Endothelial cell of umbilical vein (primary cell): Measurements from ENCODE around the gene ARHGEF40. TPM values are rescaled to one million over a fixed set of nuclear protein-coding genes. Genes with fewer than 3 reads are reported as not detected.

ENCODE experiments used
- BruUV-seq: library from RNA; stranded (reverse); fragments of 400-500 nt; replicated peaks from 2 replicates; lab custom pipeline; 2021; lab: Mats Ljungman, UMichigan
- CTCF ChIA-PET: fragments of 300-600, 350-600 bp; sonication (Branson Sonifier 250); formaldehyde crosslinking; loops from one replicate; lab custom pipeline; 2021; ENCODE audit warnings: antibody characterized with exemption, inconsistent platforms; lab: Charles Lee
- POLR2A ChIA-PET: fragments of 300-600, 350-600 bp; sonication (Branson Sonifier 250); formaldehyde crosslinking; loops from one replicate; lab custom pipeline; 2021; ENCODE audit warnings: antibody characterized with exemption, inconsistent platforms; lab: Charles Lee
- DNase-seq: peaks from one replicate; pipeline ENCODE4 v3.0.0-alpha.2; 2011; ENCODE audit warnings: low read depth, low spot score
- FAIRE-seq: peaks from 2 replicates; lab custom pipeline; 2011; peaks lifted over from hg19 to GRCh38; lab: Jason Lieb, UNC
- H2AFZ ChIP-seq: 2 replicates; pipeline ENCODE4 v1.6.0; 2012; ENCODE audit warnings: low read depth, low read length, control low read depth, inconsistent platforms
- H3K27ac ChIP-seq: 2 replicates; pipeline ENCODE4 v1.5.1; 2011; ENCODE audit warnings: low read depth, mild to moderate bottlenecking, control low read depth, low read length, moderate library complexity; ENCODE audit not compliant: insufficient read depth
- H3K27me3 ChIP-seq, 2 experiments: 2 replicates each; pipeline versions ENCODE4 v1.6.0 to v1.6.1; 2011; ENCODE audit warnings: low read length in 2 of 2, mixed read lengths in 1 of 2; ENCODE audit not compliant: control insufficient read depth in 2 of 2, insufficient read depth in 2 of 2
- H3K36me3 ChIP-seq, 2 experiments: 2 replicates in 1 of 2; 3 replicates in 1 of 2; pipeline ENCODE4 v1.5.1; 2011; ENCODE audit warnings: low read length in 2 of 2, mild to moderate bottlenecking in 1 of 2, moderate library complexity in 1 of 2; ENCODE audit not compliant: control insufficient read depth in 2 of 2, insufficient read depth in 2 of 2; ENCODE audit errors: extremely low read depth in 1 of 2
- H3K4me1 ChIP-seq: 3 replicates; pipeline ENCODE4 v1.5.1; 2011; ENCODE audit warnings: mild to moderate bottlenecking, low read length; ENCODE audit not compliant: control insufficient read depth, insufficient read depth; ENCODE audit errors: extremely low read depth
- H3K4me2 ChIP-seq: 2 replicates; pipeline ENCODE4 v1.6.1; 2011; ENCODE audit warnings: low read length, control low read depth, mixed read lengths; ENCODE audit not compliant: insufficient read depth
- H3K4me3 ChIP-seq, 3 experiments: fragments of 200-600 bp in 1 of 3; sonication (generic), shearing (Covaris generic) in 1 of 3; replicated peaks in 1 of 3; 2 replicates each; pipeline ENCODE4 v1.5.1; 2011 to 2016; ENCODE audit warnings: control low read depth in 3 of 3, low read length in 3 of 3, mild to moderate bottlenecking in 2 of 3, inconsistent platforms in 1 of 3, low read depth in 1 of 3, moderate library complexity in 1 of 3; ENCODE audit not compliant: insufficient read depth in 1 of 3
- H3K79me2 ChIP-seq: 2 replicates; pipeline ENCODE4 v1.6.0; 2012; ENCODE audit warnings: low read length, inconsistent platforms; ENCODE audit not compliant: control insufficient read depth, insufficient read depth
- H3K9ac ChIP-seq: replicated peaks from 2 replicates; pipeline ENCODE3; 2011; ENCODE audit warnings: low read length, control low read depth; ENCODE audit not compliant: insufficient read depth; ENCODE audit errors: extremely low read depth
- H3K9me1 ChIP-seq: replicated peaks from 3 replicates; pipeline ENCODE4 v1.6.0; 2011; ENCODE audit warnings: mild to moderate bottlenecking, low read length; ENCODE audit not compliant: control insufficient read depth, insufficient read depth; ENCODE audit errors: extremely low read depth
- H3K9me3 ChIP-seq: replicated peaks from 2 replicates; pipeline ENCODE4 v1.5.1; 2012; ENCODE audit warnings: low read length, inconsistent platforms; ENCODE audit not compliant: control insufficient read depth, insufficient read depth
- H4K20me1 ChIP-seq: replicated peaks from 2 replicates; pipeline ENCODE3; 2011; ENCODE audit warnings: mild to moderate bottlenecking, low read length; ENCODE audit not compliant: control insufficient read depth, insufficient read depth; ENCODE audit errors: extremely low read depth
- GATA2 ChIP-seq: IDR thresholded peaks from 2 replicates; pipeline ENCODE4 v1.7.0; 2011; ENCODE audit warnings: low read depth, mild to moderate bottlenecking, moderate library complexity, mixed read lengths, low read length; ENCODE audit not compliant: insufficient read length, insufficient read depth
- dilution Hi-C: fragments of 300-500 bp; cut with MboI; formaldehyde crosslinking; loops from one replicate; pipeline ENCODE4 v1.15.0; 2019; ENCODE audit warnings: low sequenced_read_pairs; ENCODE audit not compliant: extremely low pct_ligation_motif_present
- intact Hi-C: fragments of 100-400 bp; cut with micrococcal nuclease; formaldehyde crosslinking; loops from one replicate; pipeline ENCODE4 v1.10.0; 2022
- polyA plus RNA-seq, 4 experiments: library from polyadenylated mRNA; depleted of rRNA in 3 of 4; stranded (reverse) in 3 of 4; unstranded in 1 of 4; fragments of >200 nt; gene quantifications; 2 replicates each; pipeline versions ENCODE4 v1.2.1 to v1.2.3, GENCODE V29; 2011 to 2012; ENCODE audit warnings: missing spikeins in 1 of 4
- total RNA-seq: library from RNA; stranded (reverse); gene quantifications from 2 replicates; pipeline ENCODE4 v1.2.3, GENCODE V29; 2021
- TF ChIP-seq, protein P1 (sequence below), 2 donors: IDR thresholded peaks; 1 replicate in 1 of 2; 2 replicates in 1 of 2; pipeline ENCODE4 v1.5.1; 2011; ENCODE audit warnings: low read length in 2 of 2, mild to moderate bottlenecking in 2 of 2, moderate library complexity in 2 of 2, control low read depth in 1 of 2, inconsistent platforms in 1 of 2, low read depth in 1 of 2; ENCODE audit not compliant: insufficient read depth in 1 of 2; ENCODE audit errors: extremely low read depth in 1 of 2

Gene ARHGEF40
- total and polyA plus RNA-seq, 2 donors (not counting 3 experiments of a cell fraction or from before 2014, with no cell fraction given): 2.6 to 19.9 TPM

DNA sequence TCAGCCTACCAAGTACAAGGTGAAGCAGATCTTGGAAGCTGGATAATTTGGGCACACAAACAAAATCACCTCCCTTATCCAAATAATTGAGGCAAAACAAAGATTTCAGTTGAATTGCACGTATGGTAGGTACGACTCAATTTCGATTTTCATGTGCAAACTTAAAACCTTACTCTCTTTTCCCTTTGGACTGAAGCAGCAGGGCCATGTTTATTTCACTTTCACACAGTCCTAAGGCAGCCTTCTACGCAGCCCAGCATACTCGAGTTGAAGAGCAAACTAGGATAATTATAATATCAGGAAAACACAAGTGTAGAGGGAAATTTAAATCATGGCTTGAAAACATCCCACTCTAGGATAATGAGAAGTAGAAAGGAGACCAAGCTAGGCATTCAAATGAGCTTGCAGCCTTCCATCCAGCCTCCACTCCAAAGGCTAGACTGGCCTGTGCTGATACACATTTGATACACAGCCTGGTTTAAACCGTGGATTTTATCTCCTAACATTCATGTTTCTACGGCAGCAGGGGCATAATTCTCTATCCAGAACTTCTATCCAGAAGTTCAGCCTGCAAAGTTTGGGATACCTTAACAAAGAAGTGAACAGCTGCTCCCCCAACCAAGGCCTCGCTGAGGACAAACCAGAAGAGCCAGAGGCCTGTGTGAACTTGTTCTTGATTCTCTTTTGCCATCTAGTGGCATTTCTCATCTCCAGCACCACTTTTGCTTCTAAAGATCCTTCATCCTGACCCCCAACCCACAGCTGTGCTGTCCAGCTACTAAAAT, 30.3 kb upstream of the ARHGEF40 start:
- H3K4me3 ChIP-seq: no peak overlapping the region
- no peaks in the 10 kb centered on the region for H3K9me1 ChIP-seq
- H3K27me3 ChIP-seq: peaks cover 10 to 15% of the 10 kb centered on the region in 2 experiments
- H3K79me2 ChIP-seq: no peaks in the 10 kb centered on the region
- peaks cover 4% of the 10 kb centered on the region for H3K4me1 ChIP-seq
- ChIA-PET POLR2A (no interaction called here), CTCF (interaction anchor here (0.6 to 7.0 kb wide), 21 partner anchors 8 to 375 kb away, joined by 3 to 214 read pairs (median 4); partner anchors contain the start of genes RNASE8 and SLC39A2)
- H3K27ac ChIP-seq: no peak overlapping the region
- intact Hi-C loops (loop anchor here (1.0 to 2.0 kb wide), 2 partner anchors 25 to 183 kb away; no protein-coding TSS in a partner anchor), dilution Hi-C loops (no loop called here)
- peak; percentile 46 for DNase-seq
- H3K4me2 ChIP-seq: no peak overlapping the region
- no peak overlapping the region for H3K9ac ChIP-seq
- no peak overlapping the region for H2AFZ ChIP-seq
- no peaks in the 10 kb centered on the region for H3K9me3 ChIP-seq
- no peaks in the 10 kb centered on the region for H4K20me1 ChIP-seq
- H3K36me3 ChIP-seq: no peaks in the 10 kb centered on the region
- no TSS peak for BruUV-seq
- FAIRE-seq: peak; percentile 71
- TF ChIP-seq, protein P1, sequence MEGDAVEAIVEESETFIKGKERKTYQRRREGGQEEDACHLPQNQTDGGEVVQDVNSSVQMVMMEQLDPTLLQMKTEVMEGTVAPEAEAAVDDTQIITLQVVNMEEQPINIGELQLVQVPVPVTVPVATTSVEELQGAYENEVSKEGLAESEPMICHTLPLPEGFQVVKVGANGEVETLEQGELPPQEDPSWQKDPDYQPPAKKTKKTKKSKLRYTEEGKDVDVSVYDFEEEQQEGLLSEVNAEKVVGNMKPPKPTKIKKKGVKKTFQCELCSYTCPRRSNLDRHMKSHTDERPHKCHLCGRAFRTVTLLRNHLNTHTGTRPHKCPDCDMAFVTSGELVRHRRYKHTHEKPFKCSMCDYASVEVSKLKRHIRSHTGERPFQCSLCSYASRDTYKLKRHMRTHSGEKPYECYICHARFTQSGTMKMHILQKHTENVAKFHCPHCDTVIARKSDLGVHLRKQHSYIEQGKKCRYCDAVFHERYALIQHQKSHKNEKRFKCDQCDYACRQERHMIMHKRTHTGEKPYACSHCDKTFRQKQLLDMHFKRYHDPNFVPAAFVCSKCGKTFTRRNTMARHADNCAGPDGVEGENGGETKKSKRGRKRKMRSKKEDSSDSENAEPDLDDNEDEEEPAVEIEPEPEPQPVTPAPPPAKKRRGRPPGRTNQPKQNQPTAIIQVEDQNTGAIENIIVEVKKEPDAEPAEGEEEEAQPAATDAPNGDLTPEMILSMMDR (IDR thresholded peaks at IDR 0.05; ENCODE audit: extremely low read depth in 1 of 2, insufficient read depth in 1 of 2, low read depth in 1 of 2, low read length in 2 of 2): peak; percentile 41 to 59
- no peak for TF ChIP-seq GATA2
